ENCODE measurements around the gene TPCN1.

- TF ChIP-seq, protein P1, sequence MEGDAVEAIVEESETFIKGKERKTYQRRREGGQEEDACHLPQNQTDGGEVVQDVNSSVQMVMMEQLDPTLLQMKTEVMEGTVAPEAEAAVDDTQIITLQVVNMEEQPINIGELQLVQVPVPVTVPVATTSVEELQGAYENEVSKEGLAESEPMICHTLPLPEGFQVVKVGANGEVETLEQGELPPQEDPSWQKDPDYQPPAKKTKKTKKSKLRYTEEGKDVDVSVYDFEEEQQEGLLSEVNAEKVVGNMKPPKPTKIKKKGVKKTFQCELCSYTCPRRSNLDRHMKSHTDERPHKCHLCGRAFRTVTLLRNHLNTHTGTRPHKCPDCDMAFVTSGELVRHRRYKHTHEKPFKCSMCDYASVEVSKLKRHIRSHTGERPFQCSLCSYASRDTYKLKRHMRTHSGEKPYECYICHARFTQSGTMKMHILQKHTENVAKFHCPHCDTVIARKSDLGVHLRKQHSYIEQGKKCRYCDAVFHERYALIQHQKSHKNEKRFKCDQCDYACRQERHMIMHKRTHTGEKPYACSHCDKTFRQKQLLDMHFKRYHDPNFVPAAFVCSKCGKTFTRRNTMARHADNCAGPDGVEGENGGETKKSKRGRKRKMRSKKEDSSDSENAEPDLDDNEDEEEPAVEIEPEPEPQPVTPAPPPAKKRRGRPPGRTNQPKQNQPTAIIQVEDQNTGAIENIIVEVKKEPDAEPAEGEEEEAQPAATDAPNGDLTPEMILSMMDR (IDR thresholded peaks at IDR 0.05) = no peak
- TF ChIP-seq POLR2A (IDR thresholded peaks at IDR 0.05) = no peak
- TF ChIP-seq POLR2AphosphoS5 (IDR thresholded peaks at IDR 0.05) = no peak
Measured at GRCh38 chr12:113339540-113339939, 118.3 kb downstream of the TPCN1 start.

Data from breast epithelium (tissue), 3 donors.